Measurements from ENCODE around the gene SLC25A21.

DNA sequence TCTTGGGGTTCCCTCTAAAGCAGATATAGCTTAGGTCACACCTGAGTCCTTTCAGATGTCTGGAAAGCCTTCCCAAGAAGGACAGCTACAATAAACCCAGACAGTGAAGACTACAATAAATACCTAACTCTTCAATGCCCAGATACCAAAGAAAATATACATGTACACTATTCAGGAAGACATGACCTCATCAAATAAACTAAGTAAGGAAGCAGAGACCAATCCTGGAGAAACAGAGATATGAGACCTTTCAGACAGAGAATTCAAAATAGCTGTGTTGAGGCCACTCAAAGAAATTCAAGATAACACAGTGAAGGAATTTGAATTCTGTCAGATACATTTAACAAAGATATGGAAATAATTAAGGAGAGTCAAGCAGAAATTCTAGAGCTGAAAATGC lies 40.6 kb upstream of the SLC25A21 start:
- TF ChIP-seq, protein P1, sequence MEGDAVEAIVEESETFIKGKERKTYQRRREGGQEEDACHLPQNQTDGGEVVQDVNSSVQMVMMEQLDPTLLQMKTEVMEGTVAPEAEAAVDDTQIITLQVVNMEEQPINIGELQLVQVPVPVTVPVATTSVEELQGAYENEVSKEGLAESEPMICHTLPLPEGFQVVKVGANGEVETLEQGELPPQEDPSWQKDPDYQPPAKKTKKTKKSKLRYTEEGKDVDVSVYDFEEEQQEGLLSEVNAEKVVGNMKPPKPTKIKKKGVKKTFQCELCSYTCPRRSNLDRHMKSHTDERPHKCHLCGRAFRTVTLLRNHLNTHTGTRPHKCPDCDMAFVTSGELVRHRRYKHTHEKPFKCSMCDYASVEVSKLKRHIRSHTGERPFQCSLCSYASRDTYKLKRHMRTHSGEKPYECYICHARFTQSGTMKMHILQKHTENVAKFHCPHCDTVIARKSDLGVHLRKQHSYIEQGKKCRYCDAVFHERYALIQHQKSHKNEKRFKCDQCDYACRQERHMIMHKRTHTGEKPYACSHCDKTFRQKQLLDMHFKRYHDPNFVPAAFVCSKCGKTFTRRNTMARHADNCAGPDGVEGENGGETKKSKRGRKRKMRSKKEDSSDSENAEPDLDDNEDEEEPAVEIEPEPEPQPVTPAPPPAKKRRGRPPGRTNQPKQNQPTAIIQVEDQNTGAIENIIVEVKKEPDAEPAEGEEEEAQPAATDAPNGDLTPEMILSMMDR (IDR thresholded peaks at IDR 0.05; ENCODE audit: low read depth, low read length, poor library complexity, severe bottlenecking), result no peak
- no peak for TF ChIP-seq EZH2phosphoT487 (IDR thresholded peaks at IDR 0.05; ENCODE audit: borderline replicate concordance, low read length)

Measured in DOHH2 (cell line).